ENCODE measurements around the gene CYP11A1.

CYP11A1 gene

DNA sequence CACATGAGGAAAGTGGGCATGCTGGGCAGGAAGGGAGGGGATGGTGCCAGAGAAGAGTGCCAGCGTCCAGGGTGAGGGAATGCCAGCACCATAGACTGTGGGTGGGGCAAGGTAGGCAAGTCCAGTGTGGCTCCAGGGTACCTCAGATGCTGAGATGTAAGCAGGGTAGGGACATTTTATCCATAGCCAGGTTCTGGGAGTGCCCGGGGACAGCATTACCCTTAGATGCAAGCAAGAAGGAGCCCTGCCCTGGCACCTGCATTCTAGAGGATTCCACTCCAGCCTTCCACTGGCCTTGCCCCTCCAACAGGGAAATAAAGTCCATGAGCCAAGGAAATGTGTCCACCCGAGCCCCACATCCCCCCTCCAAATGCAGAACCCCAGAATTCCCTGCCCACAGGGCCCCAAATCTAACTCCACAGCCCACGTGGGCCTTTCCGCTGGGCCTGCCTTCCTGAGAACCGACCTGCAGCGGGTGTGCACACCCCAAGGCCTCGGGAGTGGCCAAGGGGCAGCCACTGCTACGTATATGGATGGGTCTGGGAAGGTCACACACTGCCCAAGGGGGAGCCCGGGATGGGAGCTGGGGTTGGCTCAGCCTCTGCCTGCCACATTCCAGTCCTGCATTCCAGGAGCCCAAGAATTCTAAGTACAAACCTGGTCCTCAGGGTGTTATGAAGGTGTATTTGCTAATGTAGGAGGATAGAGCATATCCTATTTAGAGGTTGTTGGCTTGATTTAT, 20.3 kb upstream of the CYP11A1 start:
- no peaks in the 10 kb centered on the region for H3K9me3 ChIP-seq (ENCODE audit: control insufficient read depth, low read length)
- 85 to 88% methylated on average over 10 of the region's 10 CpGs for WGBS, 2 experiments
- H3K4me3 ChIP-seq (ENCODE audit: insufficient read depth, low read depth, low read length), result no peak overlapping the region
- H3K36me3 ChIP-seq (ENCODE audit: control insufficient read depth, insufficient read depth, low read length), result no peaks in the 10 kb centered on the region
- H3K4me1 ChIP-seq (ENCODE audit: control insufficient read depth, insufficient read depth, low read length), result peaks cover 16% of the 10 kb centered on the region
- H3K27ac ChIP-seq (ENCODE audit: insufficient read depth, low read depth, low read length, poor library complexity, severe bottlenecking), result no peak overlapping the region
- H3K27me3 ChIP-seq (ENCODE audit: control insufficient read depth, insufficient read depth, low read length, poor library complexity, severe bottlenecking), result no peaks in the 10 kb centered on the region

DNA sequence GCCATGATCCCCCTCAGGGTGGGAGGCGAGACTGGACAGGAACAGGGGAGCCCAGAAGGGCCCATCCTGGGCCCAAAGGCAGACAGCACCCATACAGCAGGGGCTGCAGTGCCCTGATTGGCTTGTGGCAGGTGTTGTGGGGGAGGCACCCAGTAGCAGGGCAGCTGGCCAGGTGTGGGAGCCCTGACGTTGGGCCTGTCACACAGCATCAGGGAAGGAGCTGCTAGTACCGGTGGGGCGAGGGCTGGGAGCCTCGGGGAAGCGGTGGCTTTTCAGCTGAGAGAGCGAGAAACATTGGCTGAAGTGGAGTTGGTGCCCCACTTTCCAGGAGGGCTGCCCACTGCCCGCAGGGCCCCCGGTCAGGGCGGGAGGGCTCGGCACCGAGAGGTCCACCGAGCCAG, 19.7 kb upstream of the CYP11A1 start:
- Histone ChIP-seq H3K4me3 (ENCODE audit: insufficient read depth, low read depth, low read length) (no peak overlapping the region), H3K27ac (ENCODE audit: insufficient read depth, low read depth, low read length, poor library complexity, severe bottlenecking) (no peak overlapping the region), H3K36me3 (ENCODE audit: control insufficient read depth, insufficient read depth, low read length) (no peaks in the 10 kb centered on the region), H3K9me3 (ENCODE audit: control insufficient read depth, low read length) (no peaks in the 10 kb centered on the region), H3K4me1 (ENCODE audit: control insufficient read depth, insufficient read depth, low read length) (peaks cover 16% of the 10 kb centered on the region), H3K27me3 (ENCODE audit: control insufficient read depth, insufficient read depth, low read length, poor library complexity, severe bottlenecking) (no peaks in the 10 kb centered on the region)
- 89 to 93% methylated on average over 13 of the region's 13 CpGs for WGBS, 2 experiments

DNA sequence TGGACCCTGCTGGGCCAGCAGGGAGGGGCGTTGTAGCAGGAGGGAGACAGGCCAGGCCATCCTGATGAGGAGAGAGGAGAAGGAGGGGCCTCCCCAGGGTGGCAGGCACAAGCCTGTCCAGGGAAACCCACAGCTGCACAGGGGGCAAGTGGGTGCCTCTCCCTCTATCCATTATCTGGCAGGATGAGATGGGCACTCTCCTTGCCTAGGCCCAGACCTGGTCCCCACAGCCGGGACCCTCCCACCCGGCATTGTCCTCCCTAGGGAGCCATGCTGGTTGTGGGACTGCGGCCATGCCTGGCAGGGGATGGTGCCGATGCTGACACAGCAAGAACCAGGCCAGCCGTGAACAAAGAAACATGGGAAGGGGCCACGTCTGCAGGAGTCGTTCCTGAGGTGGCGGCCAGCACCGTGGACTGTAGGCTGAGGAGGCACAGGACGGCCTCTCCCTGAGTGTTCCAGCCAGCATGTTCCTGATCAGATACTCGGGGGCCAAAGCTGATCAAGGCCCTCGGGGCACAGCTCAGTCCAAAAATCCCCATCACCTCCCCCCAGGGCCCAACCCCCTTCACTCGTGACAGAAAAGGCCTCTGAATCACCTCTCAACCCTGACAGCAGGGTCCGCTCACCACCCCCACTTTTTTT, 19.2 kb upstream of the CYP11A1 start:
- Histone ChIP-seq H3K27ac (ENCODE audit: insufficient read depth, low read depth, low read length, poor library complexity, severe bottlenecking) (no peak overlapping the region), H3K27me3 (ENCODE audit: control insufficient read depth, insufficient read depth, low read length, poor library complexity, severe bottlenecking) (no peaks in the 10 kb centered on the region), H3K9me3 (ENCODE audit: control insufficient read depth, low read length) (no peaks in the 10 kb centered on the region), H3K36me3 (ENCODE audit: control insufficient read depth, insufficient read depth, low read length) (no peaks in the 10 kb centered on the region), H3K4me1 (ENCODE audit: control insufficient read depth, insufficient read depth, low read length) (peaks cover 16% of the 10 kb centered on the region), H3K4me3 (ENCODE audit: insufficient read depth, low read depth, low read length) (no peak overlapping the region)
- WGBS, 2 experiments, result 79 to 81% methylated on average over 15 of the region's 15 CpGs

DNA sequence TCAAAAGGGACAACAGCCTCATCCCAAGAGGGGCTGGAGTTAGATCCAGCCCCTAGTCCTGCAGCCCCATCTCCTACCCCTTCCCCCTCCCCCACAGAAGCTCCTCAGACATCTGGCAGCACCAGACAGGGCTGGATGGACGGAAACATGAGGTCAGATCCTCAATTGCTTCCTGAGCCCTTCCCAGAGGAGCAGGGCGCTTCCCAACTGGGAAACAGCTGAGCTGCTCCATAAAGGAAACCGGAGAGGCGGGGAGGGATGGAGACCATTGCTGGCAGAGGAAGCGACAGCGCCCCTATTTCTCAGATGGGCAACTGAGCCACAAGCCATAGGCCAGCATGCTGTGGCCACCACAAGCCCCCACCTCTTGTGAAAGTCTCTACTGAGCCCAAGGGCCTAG, 18.3 kb upstream of the CYP11A1 start:
- Histone ChIP-seq H3K27ac (ENCODE audit: insufficient read depth, low read depth, low read length, poor library complexity, severe bottlenecking) (no peak overlapping the region), H3K27me3 (ENCODE audit: control insufficient read depth, insufficient read depth, low read length, poor library complexity, severe bottlenecking) (no peaks in the 10 kb centered on the region)
- WGBS, 2 experiments, result 82 to 86% methylated on average over 6 of the region's 6 CpGs

GRCh38 chr15:74384881-74385643, 17.6 kb upstream of the CYP11A1 start:
- no peak overlapping the region for H3K27ac ChIP-seq (ENCODE audit: insufficient read depth, low read depth, low read length, poor library complexity, severe bottlenecking)
- WGBS, 2 experiments, result 77 to 80% methylated on average over 8 of the region's 8 CpGs
- H3K36me3 ChIP-seq (ENCODE audit: control insufficient read depth, insufficient read depth, low read length), result no peaks in the 10 kb centered on the region
- H3K9me3 ChIP-seq (ENCODE audit: control insufficient read depth, low read length), result no peaks in the 10 kb centered on the region
- peaks cover 16% of the 10 kb centered on the region for H3K4me1 ChIP-seq (ENCODE audit: control insufficient read depth, insufficient read depth, low read length)
- no peak overlapping the region for H3K4me3 ChIP-seq (ENCODE audit: insufficient read depth, low read depth, low read length)
- no peaks in the 10 kb centered on the region for H3K27me3 ChIP-seq (ENCODE audit: control insufficient read depth, insufficient read depth, low read length, poor library complexity, severe bottlenecking)

More for the DNA sequence above, 18.3 kb upstream of the CYP11A1 start:
- Histone ChIP-seq H3K36me3 (ENCODE audit: control insufficient read depth, insufficient read depth, low read length) (no peaks in the 10 kb centered on the region), H3K4me1 (ENCODE audit: control insufficient read depth, insufficient read depth, low read length) (peaks cover 16% of the 10 kb centered on the region), H3K4me3 (ENCODE audit: insufficient read depth, low read depth, low read length) (no peak overlapping the region), H3K9me3 (ENCODE audit: control insufficient read depth, low read length) (no peaks in the 10 kb centered on the region)

GRCh38 chr15:74384566-74384880, 17.1 kb upstream of the CYP11A1 start:
- Histone ChIP-seq H3K27me3 (ENCODE audit: control insufficient read depth, insufficient read depth, low read length, poor library complexity, severe bottlenecking) (no peaks in the 10 kb centered on the region), H3K27ac (ENCODE audit: insufficient read depth, low read depth, low read length, poor library complexity, severe bottlenecking) (no peak overlapping the region), H3K36me3 (ENCODE audit: control insufficient read depth, insufficient read depth, low read length) (no peaks in the 10 kb centered on the region), H3K4me1 (ENCODE audit: control insufficient read depth, insufficient read depth, low read length) (peaks cover 16% of the 10 kb centered on the region), H3K9me3 (ENCODE audit: control insufficient read depth, low read length) (no peaks in the 10 kb centered on the region), H3K4me3 (ENCODE audit: insufficient read depth, low read depth, low read length) (no peak overlapping the region)
- WGBS, 2 experiments, result 82 to 85% methylated on average over 3 of the region's 3 CpGs

GRCh38 chr15:74383695-74384565, 16.5 kb upstream of the CYP11A1 start:
- H3K9me3 ChIP-seq (ENCODE audit: control insufficient read depth, low read length), result no peaks in the 10 kb centered on the region
- peaks cover 18% of the 10 kb centered on the region for H3K4me1 ChIP-seq (ENCODE audit: control insufficient read depth, insufficient read depth, low read length)
- WGBS, 2 experiments, result 92 to 95% methylated on average over 8 of the region's 8 CpGs
- no peak overlapping the region for H3K4me3 ChIP-seq (ENCODE audit: insufficient read depth, low read depth, low read length)
- H3K36me3 ChIP-seq (ENCODE audit: control insufficient read depth, insufficient read depth, low read length), result no peaks in the 10 kb centered on the region
- H3K27me3 ChIP-seq (ENCODE audit: control insufficient read depth, insufficient read depth, low read length, poor library complexity, severe bottlenecking), result no peaks in the 10 kb centered on the region
- H3K27ac ChIP-seq (ENCODE audit: insufficient read depth, low read depth, low read length, poor library complexity, severe bottlenecking), result no peak overlapping the region

DNA sequence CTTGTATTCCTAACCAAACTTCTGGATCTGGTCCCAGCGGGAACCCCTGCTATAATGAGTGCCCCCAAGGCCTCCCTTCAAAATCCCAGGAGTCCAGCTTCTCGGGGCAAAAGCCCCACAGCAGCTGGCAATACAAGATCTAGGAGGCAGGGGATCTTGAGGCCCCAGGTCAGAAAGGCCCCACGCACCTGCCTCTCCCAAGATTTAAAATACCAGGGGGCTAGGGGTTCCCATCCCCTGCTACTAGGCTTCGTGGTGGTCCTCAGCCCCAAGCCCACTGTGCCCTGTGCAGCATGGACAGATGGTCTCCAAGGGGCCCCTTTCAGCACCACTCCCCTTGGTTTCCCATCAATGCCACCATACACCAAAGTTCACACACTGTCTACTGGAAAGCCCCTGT, 15.8 kb upstream of the CYP11A1 start:
- 92 to 96% methylated on average over 4 of the region's 4 CpGs for whole genome bisulfite sequencing, 2 experiments
- Histone ChIP-seq H3K4me3 (ENCODE audit: insufficient read depth, low read depth, low read length) (no peak overlapping the region), H3K27ac (ENCODE audit: insufficient read depth, low read depth, low read length, poor library complexity, severe bottlenecking) (no peak overlapping the region), H3K9me3 (ENCODE audit: control insufficient read depth, low read length) (no peaks in the 10 kb centered on the region), H3K4me1 (ENCODE audit: control insufficient read depth, insufficient read depth, low read length) (peaks cover 20% of the 10 kb centered on the region), H3K27me3 (ENCODE audit: control insufficient read depth, insufficient read depth, low read length, poor library complexity, severe bottlenecking) (no peaks in the 10 kb centered on the region), H3K36me3 (ENCODE audit: control insufficient read depth, insufficient read depth, low read length) (no peaks in the 10 kb centered on the region)

- Histone ChIP-seq H3K4me3 (ENCODE audit: insufficient read depth, low read depth, low read length) (no peak overlapping the region), H3K4me1 (ENCODE audit: control insufficient read depth, insufficient read depth, low read length) (peaks cover 20% of the 10 kb centered on the region), H3K9me3 (ENCODE audit: control insufficient read depth, low read length) (no peaks in the 10 kb centered on the region), H3K27ac (ENCODE audit: insufficient read depth, low read depth, low read length, poor library complexity, severe bottlenecking) (no peak overlapping the region), H3K27me3 (ENCODE audit: control insufficient read depth, insufficient read depth, low read length, poor library complexity, severe bottlenecking) (no peaks in the 10 kb centered on the region), H3K36me3 (ENCODE audit: control insufficient read depth, insufficient read depth, low read length) (no peaks in the 10 kb centered on the region)
- 52 to 53% methylated on average over 13 of the region's 13 CpGs for WGBS, 2 experiments
These were observed 14.8 kb upstream of the CYP11A1 start for GRCh38 chr15:74382004-74382816.
